Brain microvascular endothelial cell (primary cell): ENCODE data around the gene CDC14A.

Experiments used
- DNase-seq: peaks from one replicate; pipeline ENCODE4 v3.0.0-alpha.2; 2020
- H3K27ac ChIP-seq: fragments of 250-450 bp; sonication (Bioruptor Pico); 2 replicates; pipeline ENCODE4 v1.5.1; 2020; ENCODE audit warnings: mild to moderate bottlenecking, moderate library complexity
- H3K27me3 ChIP-seq: fragments of 250-450 bp; sonication (Bioruptor Pico); replicated peaks from 2 replicates; pipeline ENCODE4 v1.5.1; 2020; ENCODE audit warnings: mild to moderate bottlenecking
- H3K36me3 ChIP-seq: fragments of 250-450 bp; sonication (Bioruptor Pico); replicated peaks from 2 replicates; pipeline ENCODE4 v1.5.1; 2020; ENCODE audit warnings: mild to moderate bottlenecking
- H3K4me3 ChIP-seq: 2 replicates; pipeline ENCODE4 v1.5.1; 2011; ENCODE audit warnings: low read depth, mild to moderate bottlenecking, control low read depth, low read length, moderate library complexity
- in situ Hi-C: cut with HindIII; loops from 2 replicates; pipeline ENCODE4 v1.10.0; 2017; ENCODE audit warnings: low sequenced_read_pairs, low pct_ligation_motif_present
- TF ChIP-seq, protein P1 (sequence below): IDR thresholded peaks from 2 replicates; pipeline ENCODE4 v1.5.1; 2011; ENCODE audit warnings: low read depth, mild to moderate bottlenecking, moderate library complexity, low read length, control low read depth, inconsistent platforms; ENCODE audit errors: missing control alignments

CDC14A gene

DNA sequence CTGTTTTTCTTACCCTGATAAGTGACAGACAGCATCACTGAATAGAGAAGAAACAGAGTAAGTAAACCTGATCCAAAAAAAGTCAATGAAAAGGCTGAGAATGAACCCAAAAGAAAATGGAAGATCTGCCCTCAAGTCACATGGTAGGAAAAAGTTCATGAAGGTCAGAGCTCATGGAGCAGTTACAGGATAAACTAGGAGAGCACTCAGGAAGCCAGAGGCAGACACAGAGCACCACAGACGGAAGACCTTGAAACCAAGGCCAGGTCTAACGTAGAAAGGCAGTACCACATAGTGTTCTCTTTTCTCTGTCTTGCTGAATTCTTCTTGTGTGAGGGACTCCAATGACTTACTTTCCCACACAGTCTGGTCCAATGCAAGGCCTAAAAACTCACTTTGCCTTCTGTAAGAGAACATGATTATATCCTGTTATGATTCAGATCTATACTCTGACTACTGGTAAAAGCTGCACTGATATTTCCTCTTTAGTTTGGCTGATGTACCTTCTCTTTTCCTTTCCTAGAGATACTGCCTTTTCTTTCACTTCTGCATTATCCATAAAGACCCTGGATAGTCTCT is 45.5 kb upstream of the CDC14A start:
- no peak overlapping the region for H3K4me3 ChIP-seq
- TF ChIP-seq, protein P1, sequence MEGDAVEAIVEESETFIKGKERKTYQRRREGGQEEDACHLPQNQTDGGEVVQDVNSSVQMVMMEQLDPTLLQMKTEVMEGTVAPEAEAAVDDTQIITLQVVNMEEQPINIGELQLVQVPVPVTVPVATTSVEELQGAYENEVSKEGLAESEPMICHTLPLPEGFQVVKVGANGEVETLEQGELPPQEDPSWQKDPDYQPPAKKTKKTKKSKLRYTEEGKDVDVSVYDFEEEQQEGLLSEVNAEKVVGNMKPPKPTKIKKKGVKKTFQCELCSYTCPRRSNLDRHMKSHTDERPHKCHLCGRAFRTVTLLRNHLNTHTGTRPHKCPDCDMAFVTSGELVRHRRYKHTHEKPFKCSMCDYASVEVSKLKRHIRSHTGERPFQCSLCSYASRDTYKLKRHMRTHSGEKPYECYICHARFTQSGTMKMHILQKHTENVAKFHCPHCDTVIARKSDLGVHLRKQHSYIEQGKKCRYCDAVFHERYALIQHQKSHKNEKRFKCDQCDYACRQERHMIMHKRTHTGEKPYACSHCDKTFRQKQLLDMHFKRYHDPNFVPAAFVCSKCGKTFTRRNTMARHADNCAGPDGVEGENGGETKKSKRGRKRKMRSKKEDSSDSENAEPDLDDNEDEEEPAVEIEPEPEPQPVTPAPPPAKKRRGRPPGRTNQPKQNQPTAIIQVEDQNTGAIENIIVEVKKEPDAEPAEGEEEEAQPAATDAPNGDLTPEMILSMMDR = no peak
- no peaks in the 10 kb centered on the region for H3K27me3 ChIP-seq
- DNase-seq = no peak
- no peak overlapping the region for H3K27ac ChIP-seq
- in situ Hi-C loops = no loop called here
- H3K36me3 ChIP-seq = no peaks in the 10 kb centered on the region

DNA sequence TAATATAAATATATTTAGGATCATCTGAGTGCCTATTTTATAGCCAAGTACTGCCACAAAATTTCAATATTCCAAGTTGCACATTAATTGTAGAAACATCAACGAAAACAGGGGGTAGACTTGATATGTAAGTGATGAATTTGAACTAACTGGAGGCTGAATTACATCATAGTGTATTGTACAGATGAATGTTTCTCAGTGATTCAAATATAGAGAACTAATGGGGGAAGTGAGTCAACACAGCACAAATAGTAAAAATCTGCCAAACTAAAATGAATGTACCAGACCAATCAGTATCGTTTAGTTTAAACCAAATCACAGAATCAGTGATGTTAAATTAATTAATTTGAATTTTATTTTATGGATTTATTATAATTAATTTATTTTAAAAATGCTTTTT is 43.5 kb upstream of the CDC14A start:
- no peak for DNase-seq
- Histone ChIP-seq H3K27me3 (no peaks in the 10 kb centered on the region), H3K27ac (no peak overlapping the region), H3K36me3 (no peaks in the 10 kb centered on the region), H3K4me3 (no peak overlapping the region)
- in situ Hi-C loops = no loop called here
- TF ChIP-seq, protein P1 = no peak

DNA sequence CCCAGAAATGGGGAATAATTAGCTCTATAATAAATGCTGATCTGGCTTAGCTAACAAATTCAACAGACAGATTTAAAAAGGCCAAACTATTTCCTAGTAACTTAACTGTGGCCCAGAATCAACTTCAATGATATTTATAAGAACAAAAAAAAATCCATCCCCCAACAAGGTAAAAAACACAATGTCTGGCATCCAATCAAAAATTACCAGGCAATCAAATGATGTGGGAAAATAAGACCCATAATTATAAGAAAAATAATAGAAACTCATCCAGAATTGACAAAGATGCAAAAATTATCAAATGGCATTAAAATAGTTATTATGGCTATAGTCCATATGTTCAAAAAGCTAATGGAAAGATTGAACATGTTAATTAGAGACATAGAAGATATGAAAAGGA is 42.4 kb upstream of the CDC14A start:
- Histone ChIP-seq H3K4me3 (no peak overlapping the region), H3K27ac (no peak overlapping the region), H3K27me3 (no peaks in the 10 kb centered on the region), H3K36me3 (no peaks in the 10 kb centered on the region)
- no peak for DNase-seq
- in situ Hi-C loops = no loop called here
- TF ChIP-seq, protein P1 = no peak

DNA sequence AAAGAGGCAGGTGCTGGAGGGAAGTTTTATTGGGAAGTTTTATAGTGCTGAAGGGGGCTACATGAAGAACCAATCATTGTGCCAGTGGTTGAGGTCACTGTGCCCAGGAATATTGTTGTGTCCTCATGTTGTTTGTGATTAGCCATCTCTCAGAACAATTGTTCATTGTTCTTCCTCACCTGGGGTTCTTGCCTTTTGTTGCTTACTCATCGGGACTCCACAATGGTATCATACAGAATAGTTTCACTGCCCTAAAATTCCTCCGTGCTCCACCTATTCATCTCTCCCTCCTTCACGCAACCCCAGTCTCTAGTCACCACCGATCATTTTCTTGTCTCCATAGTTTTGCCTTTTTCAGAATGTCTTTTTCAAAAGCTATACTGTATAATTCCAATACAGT is 38.9 kb upstream of the CDC14A start:
- TF ChIP-seq, protein P1 = no peak
- Histone ChIP-seq H3K27me3 (no peaks in the 10 kb centered on the region), H3K27ac (no peak overlapping the region), H3K4me3 (no peak overlapping the region), H3K36me3 (no peaks in the 10 kb centered on the region)
- in situ Hi-C loops = no loop called here
- DNase-seq = no peak

DNA sequence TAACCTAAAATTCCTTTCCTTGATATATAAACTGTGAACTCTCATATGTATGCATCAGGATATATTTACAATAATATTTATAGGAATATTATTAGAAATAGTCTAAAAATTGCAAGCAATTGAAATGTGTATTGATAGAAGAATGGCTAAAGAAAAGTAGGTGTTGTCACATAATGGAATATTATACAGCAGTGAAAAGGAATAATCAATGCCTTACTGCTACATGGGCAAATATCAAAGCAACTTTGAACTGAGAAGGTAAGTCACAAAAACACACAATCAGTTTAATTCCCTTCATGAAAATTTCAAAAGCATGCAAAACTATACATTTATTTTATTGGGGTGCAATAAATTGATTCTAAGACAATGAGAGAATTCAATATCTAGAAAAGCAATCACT is 35.7 kb upstream of the CDC14A start:
- H3K27ac ChIP-seq = no peak overlapping the region
- in situ Hi-C loops = no loop called here
- TF ChIP-seq, protein P1 = no peak
- H3K36me3 ChIP-seq = no peaks in the 10 kb centered on the region
- DNase-seq = no peak
- no peaks in the 10 kb centered on the region for H3K27me3 ChIP-seq
- no peak overlapping the region for H3K4me3 ChIP-seq
